IPS DF 6.9 (cell line): ENCODE measurements around the gene WIPF1.

ENCODE experiments used
- DNase-seq: peaks from one replicate; pipeline ENCODE4 v3.0.0-alpha.2; 2013; ENCODE audit warnings: low read depth, low spot score
- H3K27ac ChIP-seq: one replicate; pipeline ENCODE4 v1.5.1; 2013; ENCODE audit warnings: low read length, control low read depth
- H3K27me3 ChIP-seq: 2 replicates; pipeline ENCODE4 v1.6.1; 2013; ENCODE audit warnings: mild to moderate bottlenecking, low read length; ENCODE audit not compliant: control insufficient read depth, insufficient read depth
- H3K36me3 ChIP-seq: 2 replicates; pipeline ENCODE4 v1.6.1; 2013; ENCODE audit warnings: low read length; ENCODE audit not compliant: control insufficient read depth, insufficient read depth
- H3K4me1 ChIP-seq: 2 replicates; pipeline ENCODE4 v1.6.1; 2013; ENCODE audit warnings: low read length; ENCODE audit not compliant: control insufficient read depth, insufficient read depth
- H3K4me3 ChIP-seq: 2 replicates; pipeline ENCODE4 v1.5.1; 2013; ENCODE audit warnings: mild to moderate bottlenecking, low read length
- H3K9me3 ChIP-seq: 2 replicates; pipeline ENCODE4 v1.6.1; 2013; ENCODE audit warnings: low read length, inconsistent platforms; ENCODE audit not compliant: control insufficient read depth, insufficient read depth
- WGBS: extraction: QIAGEN DNeasy Blood & Tissue Kit; methylation state at CpG from one replicate; pipeline ENCODE4 v1.1.7; 2013; ENCODE audit warnings: mixed read lengths, missing lambda C conversion rate; ENCODE audit not compliant: insufficient read length, insufficient coverage; 5-methylcytosine and 5-hydroxymethylcytosine counted together

The WIPF1 gene

GRCh38 chr2:174595116-174595809 lies 2.3 kb downstream of the WIPF1 start:
- H3K4me3 ChIP-seq, result no peak overlapping the region
- H3K9me3 ChIP-seq, result no peaks in the 10 kb centered on the region
- no peaks in the 10 kb centered on the region for H3K27me3 ChIP-seq
- 0 out of 2 replicates have a peak, but pooled peaks cover 2% of the 10 kb centered on the region for H3K4me1 ChIP-seq
- no peaks in the 10 kb centered on the region for H3K36me3 ChIP-seq
- WGBS, result no CpG with 5 or more reads among the region's 3 CpGs
- DNase-seq, result no peak
- no peak overlapping the region for H3K27ac ChIP-seq

- no peaks in the 10 kb centered on the region for H3K9me3 ChIP-seq
- 0 out of 2 replicates have a peak, but pooled peaks cover 2% of the 10 kb centered on the region for H3K4me1 ChIP-seq
- no peak for DNase-seq
- no peaks in the 10 kb centered on the region for H3K36me3 ChIP-seq
- H3K27me3 ChIP-seq, result no peaks in the 10 kb centered on the region
- no peak overlapping the region for H3K27ac ChIP-seq
- H3K4me3 ChIP-seq, result no peak overlapping the region
- no CpG with 5 or more reads among the region's 2 CpGs for WGBS
Measured at GRCh38 chr2:174594456-174594855, 3.1 kb downstream of the WIPF1 start.

GRCh38 chr2:174593574-174594203 lies 3.9 kb downstream of the WIPF1 start:
- no peak for DNase-seq
- H3K9me3 ChIP-seq, result no peaks in the 10 kb centered on the region
- H3K27me3 ChIP-seq, result no peaks in the 10 kb centered on the region
- no peaks in the 10 kb centered on the region for H3K36me3 ChIP-seq
- H3K4me1 ChIP-seq, result 0 out of 2 replicates have a peak, but pooled peaks cover 2% of the 10 kb centered on the region
- no peak overlapping the region for H3K27ac ChIP-seq
- H3K4me3 ChIP-seq, result no peak overlapping the region
- no CpG with 5 or more reads among the region's 6 CpGs for WGBS

- no peak for DNase-seq
- no peak overlapping the region for H3K4me3 ChIP-seq
- H3K27me3 ChIP-seq, result no peaks in the 10 kb centered on the region
- H3K9me3 ChIP-seq, result no peaks in the 10 kb centered on the region
- no peak overlapping the region for H3K27ac ChIP-seq
- 0 out of 2 replicates have a peak, but pooled peaks cover 2% of the 10 kb centered on the region for H3K4me1 ChIP-seq
- no peaks in the 10 kb centered on the region for H3K36me3 ChIP-seq
Measured at GRCh38 chr2:174593041-174593440, 4.6 kb downstream of the WIPF1 start.

GRCh38 chr2:174591740-174592139 lies 5.9 kb downstream of the WIPF1 start:
- no peaks in the 10 kb centered on the region for H3K36me3 ChIP-seq
- H3K27me3 ChIP-seq, result no peaks in the 10 kb centered on the region
- H3K27ac ChIP-seq, result no peak overlapping the region
- DNase-seq, result no peak
- no peaks in the 10 kb centered on the region for H3K9me3 ChIP-seq
- no CpG with 5 or more reads among the region's 5 CpGs for whole genome bisulfite sequencing
- 0 out of 2 replicates have a peak, but pooled peaks cover 2% of the 10 kb centered on the region for H3K4me1 ChIP-seq
- H3K4me3 ChIP-seq, result no peak overlapping the region

- H3K9me3 ChIP-seq, result no peaks in the 10 kb centered on the region
- DNase-seq, result no peak
- no peak overlapping the region for H3K27ac ChIP-seq
- H3K36me3 ChIP-seq, result no peaks in the 10 kb centered on the region
- H3K27me3 ChIP-seq, result no peaks in the 10 kb centered on the region
- WGBS, result no CpG with 5 or more reads among the region's 5 CpGs
- no peak overlapping the region for H3K4me3 ChIP-seq
- peaks cover 5% of the 10 kb centered on the region; the same call in 1 of the 2 replicates for H3K4me1 ChIP-seq
Measured at GRCh38 chr2:174590928-174591648, 6.5 kb downstream of the WIPF1 start.

GRCh38 chr2:174590346-174590745 lies 7.3 kb downstream of the WIPF1 start:
- peaks cover 8% of the 10 kb centered on the region for H3K4me1 ChIP-seq
- no peaks in the 10 kb centered on the region for H3K36me3 ChIP-seq
- H3K27me3 ChIP-seq, result no peaks in the 10 kb centered on the region
- no CpG with 5 or more reads among the region's 4 CpGs for WGBS
- H3K9me3 ChIP-seq, result no peaks in the 10 kb centered on the region
- no peak for DNase-seq
- H3K27ac ChIP-seq, result no peak overlapping the region
- H3K4me3 ChIP-seq, result no peak overlapping the region

GRCh38 chr2:174589334-174589733 lies 8.3 kb downstream of the WIPF1 start:
- Histone ChIP-seq H3K36me3 (no peaks in the 10 kb centered on the region), H3K9me3 (no peaks in the 10 kb centered on the region), H3K4me1 (peaks cover 11% of the 10 kb centered on the region), H3K27me3 (no peaks in the 10 kb centered on the region), H3K27ac (no peak overlapping the region), H3K4me3 (no peak overlapping the region)
- WGBS, result no CpG with 5 or more reads among the region's 2 CpGs
- DNase-seq, result no peak

GRCh38 chr2:174588463-174588862 lies 9.1 kb downstream of the WIPF1 start:
- DNase-seq, result no peak
- Histone ChIP-seq H3K36me3 (no peaks in the 10 kb centered on the region), H3K27ac (no peak overlapping the region), H3K4me1 (peaks cover 9% of the 10 kb centered on the region), H3K4me3 (no peak overlapping the region), H3K27me3 (no peaks in the 10 kb centered on the region), H3K9me3 (no peaks in the 10 kb centered on the region)
- WGBS, result no CpG with 5 or more reads among the region's 2 CpGs

- no peak overlapping the region for H3K27ac ChIP-seq
- no peaks in the 10 kb centered on the region for H3K36me3 ChIP-seq
Measured at GRCh38 chr2:174587579-174587978, 10.0 kb downstream of the WIPF1 start.

More at GRCh38 chr2:174587579-174587978, 10.0 kb downstream of the WIPF1 start:
- Histone ChIP-seq H3K9me3 (no peaks in the 10 kb centered on the region), H3K4me1 (peaks cover 9% of the 10 kb centered on the region), H3K4me3 (no peak overlapping the region), H3K27me3 (no peaks in the 10 kb centered on the region)
- no peak for DNase-seq
- no CpG with 5 or more reads among the region's 4 CpGs for WGBS
